HEK293T (cell line): ENCODE measurements around the gene COMP.
"Not testable (repeated sequence)": the region's sequence is repeated elsewhere in the genome, so short reads cannot be mapped to it uniquely, and the experiment has no call there.

ENCODE experiments used
- CTCF ChIA-PET: fragments of 350-600 bp; formaldehyde crosslinking; extraction: SDS; loops from one replicate; lab custom pipeline; 2021; ENCODE audit warnings: antibody characterized with exemption, inconsistent platforms; lab: Yijun Ruan, JAX
- POLR2A ChIA-PET: fragments of 350-600 bp; formaldehyde crosslinking; extraction: SDS; loops from one replicate; lab custom pipeline; 2020; ENCODE audit warnings: antibody characterized with exemption, inconsistent platforms; lab: Yijun Ruan, JAX
- DNase-seq: peaks from one replicate; pipeline ENCODE4 v3.0.0; 2012; ENCODE audit warnings: mixed read lengths; ENCODE audit errors: extremely low spot score
- ARNT ChIP-seq: fragments of 450-650 bp; IDR thresholded peaks from 2 replicates; pipeline ENCODE4 v1.6.1; 2017; ENCODE audit warnings: mild to moderate bottlenecking
- BHLHE40 ChIP-seq: fragments of 450-650 bp; IDR thresholded peaks from 2 replicates; pipeline ENCODE4 v1.6.1; 2016; ENCODE audit warnings: mild to moderate bottlenecking, moderate library complexity, borderline replicate concordance
- CTBP1 ChIP-seq: fragments of 450-650 bp; IDR thresholded peaks from 2 replicates; pipeline ENCODE4 v1.6.1; 2016; ENCODE audit warnings: borderline replicate concordance
- ELF4 ChIP-seq: fragments of 450-650 bp; IDR thresholded peaks from 2 replicates; pipeline ENCODE4 v1.6.1; 2017; ENCODE audit warnings: antibody characterized with exemption
- FOXA1 ChIP-seq: fragments of 450-650 bp; IDR thresholded peaks from 2 replicates; pipeline ENCODE4 v1.6.1; 2016; ENCODE audit warnings: mild to moderate bottlenecking
- FOXK2 ChIP-seq: fragments of 450-650 bp; IDR thresholded peaks from 2 replicates; pipeline ENCODE4 v1.6.1; 2016; ENCODE audit warnings: mild to moderate bottlenecking
- FOXM1 ChIP-seq: fragments of 450-650 bp; IDR thresholded peaks from 2 replicates; pipeline ENCODE4 v1.6.1; 2017; ENCODE audit warnings: mild to moderate bottlenecking, borderline replicate concordance
- HDGF ChIP-seq: fragments of 450-650 bp; IDR thresholded peaks from 2 replicates; pipeline ENCODE4 v1.6.1; 2017; ENCODE audit warnings: antibody characterized with exemption, borderline replicate concordance
- L3MBTL2 ChIP-seq: fragments of 450-650 bp; conservative IDR thresholded peaks from 2 replicates; pipeline ENCODE4 v1.6.1; 2016; ENCODE audit warnings: mild to moderate bottlenecking
- LEF1 ChIP-seq: fragments of 450-650 bp; IDR thresholded peaks from 2 replicates; pipeline ENCODE4 v1.6.1; 2017; ENCODE audit warnings: mild to moderate bottlenecking, borderline replicate concordance
- NFRKB ChIP-seq: fragments of 450-650 bp; IDR thresholded peaks from 2 replicates; pipeline ENCODE4 v1.6.1; 2016; ENCODE audit warnings: mild to moderate bottlenecking, moderate library complexity
- PKNOX1 ChIP-seq: fragments of 450-650 bp; IDR thresholded peaks from 2 replicates; pipeline ENCODE4 v1.6.1; 2016
- SP1 ChIP-seq: fragments of 450-650 bp; IDR thresholded peaks from 2 replicates; pipeline ENCODE4 v1.6.1; 2017
- SUZ12 ChIP-seq: fragments of 450-650 bp; IDR thresholded peaks from 2 replicates; pipeline ENCODE4 v1.6.1; 2016; ENCODE audit warnings: mild to moderate bottlenecking
- TARDBP ChIP-seq: fragments of 450-650 bp; IDR thresholded peaks from 2 replicates; pipeline ENCODE4 v1.6.1; 2016
- ZNF384 ChIP-seq: fragments of 450-650 bp; IDR thresholded peaks from 2 replicates; pipeline ENCODE4 v1.6.1; 2016

Gene COMP

GRCh38 chr19:18828786-18829185 is 37.7 kb upstream of the COMP start:
- DNase-seq, result no peak
- TF ChIP-seq ARNT, result no peak
- TF ChIP-seq PKNOX1, result no peak
- TF ChIP-seq BHLHE40, result no peak
- TF ChIP-seq TARDBP, result no peak
- no peak for TF ChIP-seq FOXA1
- no peak for TF ChIP-seq FOXM1
- TF ChIP-seq ZNF384, result no peak
- no peak for TF ChIP-seq HDGF
- no peak for TF ChIP-seq LEF1
- TF ChIP-seq CTBP1, result no peak
- TF ChIP-seq FOXK2, result no peak
- TF ChIP-seq ELF4, result no peak
- no peak for TF ChIP-seq L3MBTL2
- no peak for TF ChIP-seq NFRKB
- no peak for TF ChIP-seq SUZ12
- TF ChIP-seq SP1, result no peak
- ChIA-PET CTCF (interaction anchor here (0.7 to 0.8 kb wide), 2 partner anchors 307 to 375 kb away, joined by 3 to 10 read pairs; partner anchors contain the start of gene ELL), POLR2A (interaction anchor here (0.6 kb wide), 1 partner anchor 12 kb away, joined by 4 read pairs; no protein-coding TSS in a partner anchor)

- TF ChIP-seq PKNOX1 (no peak), HDGF (no peak)
- DNase-seq, result no peak
- POLR2A ChIA-PET, result no interaction called here
- CTCF ChIA-PET, result no interaction called here
Observed at GRCh38 chr19:18817574-18817973, 26.5 kb upstream of the COMP start.

GRCh38 chr19:18816645-18817044 is 25.5 kb upstream of the COMP start:
- CTCF ChIA-PET, DNase-seq: not testable (repeated sequence)
- POLR2A ChIA-PET, result interaction anchor here (0.7 kb wide), 1 partner anchor 12 kb away, joined by 4 read pairs; no protein-coding TSS in a partner anchor

- CTCF ChIA-PET, result no interaction called here
- POLR2A ChIA-PET, result no interaction called here
- DNase-seq, result no peak
- TF ChIP-seq BHLHE40, result no peak
- TF ChIP-seq ELF4, result no peak
- TF ChIP-seq ZNF384, result no peak
- no peak for TF ChIP-seq ARNT
- no peak for TF ChIP-seq PKNOX1
- no peak for TF ChIP-seq LEF1
- no peak for TF ChIP-seq SP1
- no peak for TF ChIP-seq TARDBP
- no peak for TF ChIP-seq HDGF
- no peak for TF ChIP-seq SUZ12
- TF ChIP-seq NFRKB, result no peak
- no peak for TF ChIP-seq CTBP1
- TF ChIP-seq FOXK2, result no peak
- TF ChIP-seq L3MBTL2, result no peak
- no peak for TF ChIP-seq FOXA1
Observed at GRCh38 chr19:18815673-18816072, 24.6 kb upstream of the COMP start.

- POLR2A ChIA-PET, result no interaction called here
- DNase-seq, result no peak
Observed at GRCh38 chr19:18814063-18814462, 23.0 kb upstream of the COMP start.

GRCh38 chr19:18811638-18812037 is 20.5 kb upstream of the COMP start:
- CTCF ChIA-PET, DNase-seq: not testable (repeated sequence)
- POLR2A ChIA-PET, result interaction anchor here (1.0 kb wide), 1 partner anchor 20 kb away, joined by 5 read pairs; the partner anchor contains the start of gene UPF1

More at GRCh38 chr19:18814063-18814462, 23.0 kb upstream of the COMP start:
- CTCF ChIA-PET, result interaction anchor here (0.6 kb wide), 1 partner anchor 47 kb away, joined by 3 read pairs; no protein-coding TSS in a partner anchor
- TF ChIP-seq FOXA1, result no peak
- TF ChIP-seq BHLHE40, result no peak
- no peak for TF ChIP-seq ELF4
- TF ChIP-seq TARDBP, result no peak
- TF ChIP-seq LEF1, result no peak

- no peak for TF ChIP-seq SP1
- TF ChIP-seq ARNT, result no peak
- no peak for TF ChIP-seq SUZ12
- TF ChIP-seq TARDBP, result no peak
- no peak for TF ChIP-seq ELF4
- TF ChIP-seq L3MBTL2, result no peak
- TF ChIP-seq NFRKB, result no peak
- CTCF ChIA-PET, result no interaction called here
- no peak for DNase-seq
- POLR2A ChIA-PET, result no interaction called here
Observed at GRCh38 chr19:18809149-18809868, 18.2 kb upstream of the COMP start.
